GM21529 (cell line): Measurements from ENCODE around the gene PTPMT1.
A peak's percentile ranks its signal among the peaks of the same experiment; 100 is the strongest.
"Not testable (repeated sequence)": the region's sequence is repeated elsewhere in the genome, so short reads cannot be mapped to it uniquely, and the experiment has no call there.

Source experiments
- ATAC-seq: cut with Tn5 transposase; IDR thresholded peaks from one replicate; pipeline ENCODE4 v1.9.1; 2021; ENCODE audit not compliant: unreplicated experiment

The PTPMT1 gene, protein sequence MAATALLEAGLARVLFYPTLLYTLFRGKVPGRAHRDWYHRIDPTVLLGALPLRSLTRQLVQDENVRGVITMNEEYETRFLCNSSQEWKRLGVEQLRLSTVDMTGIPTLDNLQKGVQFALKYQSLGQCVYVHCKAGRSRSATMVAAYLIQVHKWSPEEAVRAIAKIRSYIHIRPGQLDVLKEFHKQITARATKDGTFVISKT

DNA sequence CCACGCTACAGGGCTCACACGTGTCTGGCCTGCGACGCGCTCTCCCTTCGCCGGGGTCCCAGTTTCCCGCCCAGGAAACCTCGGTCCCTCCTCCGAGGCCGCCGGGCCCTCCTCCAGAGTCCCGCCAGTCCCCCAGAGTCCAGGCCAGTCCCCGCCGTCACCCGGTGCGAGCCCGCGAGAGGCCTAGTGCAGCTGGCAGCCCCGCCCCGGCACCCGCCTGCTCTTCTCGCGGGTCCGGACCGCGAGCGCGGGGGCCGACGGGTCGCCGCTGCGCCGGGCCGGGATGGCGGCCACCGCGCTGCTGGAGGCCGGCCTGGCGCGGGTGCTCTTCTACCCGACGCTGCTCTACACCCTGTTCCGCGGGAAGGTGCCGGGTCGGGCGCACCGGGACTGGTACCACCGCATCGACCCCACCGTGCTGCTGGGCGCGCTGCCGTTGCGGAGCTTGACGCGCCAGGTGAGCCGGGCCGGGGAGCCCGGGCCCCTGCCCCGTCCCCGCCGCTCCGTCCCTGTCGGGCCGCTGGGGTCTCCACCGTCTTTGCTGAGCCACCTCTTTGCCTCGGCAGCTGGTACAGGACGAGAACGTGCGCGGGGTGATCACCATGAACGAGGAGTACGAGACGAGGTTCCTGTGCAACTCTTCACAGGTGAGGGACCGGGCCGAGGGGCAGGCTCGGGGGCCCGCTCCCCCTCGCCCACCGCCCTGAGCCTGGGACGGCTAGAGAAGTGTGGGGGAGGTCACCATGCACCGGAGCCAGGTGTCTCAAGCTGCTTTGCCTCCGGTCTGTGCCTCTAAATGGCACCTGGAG is at the start of gene PTPMT1:
Gene PTPMT1, plus strand, starts transcription at position 260 of the 809 bp plus-strand sequence. Its CDS starts 24 bp downstream, at position 284.
- peak; percentile 89 for ATAC-seq

DNA sequence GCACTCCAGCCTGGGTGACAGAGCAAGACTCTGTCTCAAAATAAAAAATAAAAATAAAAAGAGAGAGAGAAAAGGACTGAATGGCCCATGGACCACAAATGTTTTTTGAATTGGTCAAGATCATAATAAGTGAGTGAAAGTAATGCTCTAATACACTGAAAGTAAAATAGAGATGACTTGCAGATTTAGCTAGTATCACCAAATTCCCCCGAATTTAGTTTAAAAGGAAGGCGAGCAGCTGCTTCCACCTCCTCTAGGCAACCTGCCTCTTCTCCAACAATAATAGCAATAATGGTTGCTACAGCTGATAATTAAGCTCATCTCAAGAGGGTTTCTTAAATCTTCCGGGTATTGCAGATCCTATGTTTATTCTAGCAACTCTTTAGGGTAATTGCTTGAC is 49.2 kb upstream of the PTPMT1 start:
- ATAC-seq = no peak

DNA sequence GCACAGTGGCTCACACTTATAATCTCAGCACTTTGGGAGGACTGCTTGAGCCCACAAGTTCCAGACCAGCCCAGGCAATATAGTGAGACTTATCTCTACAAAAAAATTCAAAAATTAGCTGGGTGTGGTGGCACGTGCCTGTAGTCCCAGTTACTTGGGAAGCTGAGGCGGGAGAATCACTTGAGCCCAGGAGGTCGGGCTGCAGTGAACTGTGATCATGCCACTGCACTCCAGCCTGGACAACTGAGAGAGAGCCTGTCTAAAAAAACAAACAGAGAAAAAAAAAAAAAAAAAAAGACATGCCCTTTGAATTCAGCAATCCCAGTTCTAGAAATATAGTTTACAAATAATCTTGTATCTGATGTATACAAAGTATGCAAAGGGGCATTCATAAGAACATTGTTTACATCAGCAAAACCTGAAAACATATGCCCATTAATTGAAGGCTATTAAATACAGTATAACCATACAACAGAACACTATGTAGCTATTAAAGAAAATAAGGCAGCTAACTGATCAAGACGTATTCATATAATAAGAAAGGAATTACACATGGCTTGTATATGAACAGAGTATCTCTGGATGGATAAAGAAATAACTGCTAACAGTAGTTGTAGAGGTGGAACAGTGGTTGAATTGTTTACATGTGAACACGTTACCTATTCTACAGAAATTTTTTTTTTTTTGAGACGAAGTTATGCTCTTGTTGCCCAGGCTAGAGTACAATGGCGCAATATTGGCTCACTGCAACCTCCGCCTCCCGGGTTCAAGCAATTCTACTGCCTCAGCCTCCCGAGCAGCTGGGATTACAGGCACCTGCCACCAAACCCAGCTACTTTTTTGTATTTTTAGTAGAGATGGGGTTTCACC is 48.2 kb upstream of the PTPMT1 start:
- no peak for ATAC-seq

DNA sequence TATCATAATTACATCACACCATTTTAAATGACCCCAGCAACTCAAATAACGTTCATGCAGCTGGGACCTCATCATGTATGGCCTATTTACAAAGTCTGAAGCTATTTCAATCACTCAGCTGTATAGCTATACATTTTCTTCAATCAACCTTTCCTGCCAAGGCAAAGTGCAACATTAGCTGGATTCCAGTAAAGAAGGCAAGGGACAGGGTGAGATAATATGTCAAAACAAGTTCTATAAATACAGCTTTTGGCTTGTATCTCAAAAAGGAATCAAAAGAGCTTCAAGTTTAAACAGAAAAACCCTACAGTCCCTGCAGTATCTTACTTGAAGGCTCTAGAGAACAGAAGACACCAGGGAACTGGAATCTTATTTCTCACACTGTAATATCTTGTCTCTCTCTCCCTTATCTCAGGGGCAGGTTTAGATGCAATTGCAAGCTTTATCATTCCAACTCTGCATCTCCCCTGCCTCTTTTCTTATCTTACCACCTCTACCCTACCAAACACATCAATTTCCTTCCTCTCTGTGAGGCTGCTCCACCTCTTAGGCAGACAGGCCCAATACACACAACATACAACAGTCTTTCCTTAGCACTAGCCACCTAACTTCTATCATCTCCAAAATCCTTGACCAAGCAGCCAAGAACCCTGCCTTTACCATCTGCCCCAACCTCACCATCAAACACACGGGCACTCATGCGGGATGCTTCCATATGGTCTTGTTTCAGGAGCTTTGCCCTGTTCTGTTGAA is 47.0 kb upstream of the PTPMT1 start:
- no peak for ATAC-seq

DNA sequence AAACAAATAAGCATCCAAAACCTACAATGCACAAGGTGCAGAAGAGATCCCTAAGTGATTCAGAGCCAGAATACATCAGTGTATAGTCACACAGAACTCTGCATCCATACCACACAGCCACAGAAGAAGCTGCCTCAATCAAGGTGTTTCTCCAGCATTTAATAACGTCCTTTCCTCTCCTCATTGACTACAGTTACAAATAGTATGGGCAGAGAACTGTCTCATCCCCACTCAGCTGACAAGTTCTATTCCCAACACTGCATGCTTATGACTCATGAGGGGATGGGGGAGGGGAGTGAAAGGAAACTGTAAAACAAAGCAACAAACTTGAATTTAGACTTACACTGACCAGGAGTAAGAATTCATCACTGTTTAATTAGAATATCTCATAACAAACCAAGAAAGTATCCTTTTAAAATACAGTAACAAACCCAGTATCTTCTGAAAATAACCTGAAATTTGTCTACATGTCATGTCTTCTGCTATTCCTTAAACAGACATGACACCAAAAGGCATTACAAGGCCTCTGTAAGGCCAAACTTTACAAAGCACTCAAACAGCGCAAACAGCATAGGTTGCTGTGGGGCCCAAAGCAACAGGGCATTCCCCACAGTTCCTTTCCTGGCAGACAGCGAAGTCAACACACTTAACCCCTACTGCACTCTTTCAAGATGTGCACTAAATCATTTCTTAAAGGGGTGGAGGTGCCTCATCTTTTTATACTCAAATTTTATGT is 41.7 kb upstream of the PTPMT1 start:
- ATAC-seq = peak; percentile 49

DNA sequence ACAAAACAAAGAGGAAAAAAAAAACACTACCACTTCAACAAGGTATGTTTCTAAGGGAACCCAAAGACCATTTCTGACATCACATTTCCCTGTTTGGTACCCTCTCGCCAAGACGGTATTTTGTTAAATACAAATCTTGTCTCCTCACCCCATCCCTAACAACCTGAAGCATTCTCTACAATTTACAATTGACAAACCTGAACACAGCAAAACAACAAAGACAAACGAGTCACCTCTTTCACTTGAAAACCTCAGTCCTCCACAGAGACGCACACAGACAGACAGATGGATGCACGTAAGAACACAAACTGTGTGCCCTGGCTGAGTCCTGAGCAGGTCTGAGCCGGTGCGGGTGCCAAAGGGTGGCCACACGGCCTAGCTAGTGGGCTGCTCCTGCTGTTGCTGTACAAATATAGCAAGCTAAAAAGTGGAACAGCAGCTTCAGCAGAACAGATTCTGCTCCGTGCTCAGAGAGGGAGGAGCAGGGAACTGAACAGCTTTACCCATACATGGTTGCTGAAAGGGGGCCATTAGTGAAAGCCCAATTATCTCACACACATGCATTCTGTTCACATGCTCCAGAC is 41.0 kb upstream of the PTPMT1 start:
- ATAC-seq = no peak

DNA sequence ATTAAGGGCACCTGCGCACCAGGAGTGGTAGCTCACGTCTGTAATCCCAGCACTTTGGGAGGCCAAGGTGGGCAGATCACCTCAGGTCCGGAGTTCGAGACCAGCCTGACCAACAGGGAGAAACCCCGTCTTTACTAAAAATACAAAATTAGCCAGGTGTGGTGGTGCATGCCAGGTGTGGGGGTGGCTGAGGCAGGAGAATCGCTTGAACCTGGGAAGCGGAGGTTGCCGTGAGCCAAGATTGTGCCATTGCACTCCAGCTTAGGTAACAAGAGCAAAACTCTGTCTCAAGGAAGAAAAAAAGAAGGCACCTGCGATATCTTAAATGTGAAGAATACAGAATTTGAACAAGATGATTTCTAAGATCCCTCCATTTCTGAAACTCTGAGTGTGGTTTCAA is 39.4 kb upstream of the PTPMT1 start:
- not testable (repeated sequence) for ATAC-seq

DNA sequence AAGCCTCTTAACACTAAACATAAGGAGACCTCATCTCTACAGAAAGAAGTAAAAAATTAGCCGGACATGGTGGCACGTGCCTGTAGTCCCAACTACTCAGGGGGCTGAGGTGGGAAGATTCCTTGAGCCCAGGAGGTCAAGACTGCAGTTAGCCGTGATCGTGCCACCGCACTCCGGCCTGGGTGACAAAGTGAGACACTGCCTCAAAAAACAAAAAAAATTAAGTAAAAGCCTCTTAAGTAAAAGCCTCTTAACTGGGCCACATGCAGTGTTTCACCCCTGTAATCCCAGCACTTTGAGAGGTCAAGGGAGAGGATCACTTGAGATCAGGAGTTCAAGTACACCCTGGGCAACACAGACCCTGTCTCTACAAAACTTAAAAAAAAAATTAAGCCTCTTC is 38.2 kb upstream of the PTPMT1 start:
- no peak for ATAC-seq

DNA sequence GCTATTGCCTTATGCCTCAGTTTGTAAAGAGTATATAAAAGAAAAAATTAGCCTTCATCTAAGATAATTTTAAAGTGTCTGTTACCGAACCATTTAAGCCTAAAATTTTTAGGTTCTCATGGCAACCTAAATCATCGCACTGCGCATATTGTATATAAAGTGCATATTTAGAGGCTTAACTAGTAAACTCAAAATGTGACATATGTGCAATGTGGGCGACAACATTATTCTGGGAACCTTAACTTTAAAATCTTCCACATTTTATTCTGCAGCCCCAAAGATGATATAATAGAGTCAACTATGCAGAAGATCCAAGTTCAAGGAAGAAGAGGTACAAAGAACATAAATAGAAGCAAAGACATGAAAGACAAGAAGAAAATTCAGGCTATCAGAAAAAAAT is 35.4 kb upstream of the PTPMT1 start:
- ATAC-seq = no peak

DNA sequence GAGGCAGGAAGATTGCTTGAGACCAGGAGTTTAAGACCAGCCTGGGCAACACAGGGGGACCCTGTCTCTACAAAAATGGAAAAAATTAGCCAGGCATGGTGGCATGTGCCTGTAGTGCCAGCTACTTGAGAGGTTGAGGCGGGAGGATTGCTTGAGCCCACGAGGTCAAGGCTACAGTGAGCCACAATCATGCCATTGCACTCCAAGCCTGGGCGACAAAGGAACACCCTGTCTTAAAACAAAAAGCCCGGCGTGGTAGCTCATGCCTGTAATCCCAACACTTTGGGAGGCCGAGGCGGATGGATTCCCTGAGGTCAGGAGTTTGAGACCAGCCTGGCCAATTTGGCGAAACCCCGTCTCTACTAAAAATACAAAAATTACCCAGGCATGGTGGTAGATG is 34.7 kb upstream of the PTPMT1 start:
- ATAC-seq = not testable (repeated sequence)

DNA sequence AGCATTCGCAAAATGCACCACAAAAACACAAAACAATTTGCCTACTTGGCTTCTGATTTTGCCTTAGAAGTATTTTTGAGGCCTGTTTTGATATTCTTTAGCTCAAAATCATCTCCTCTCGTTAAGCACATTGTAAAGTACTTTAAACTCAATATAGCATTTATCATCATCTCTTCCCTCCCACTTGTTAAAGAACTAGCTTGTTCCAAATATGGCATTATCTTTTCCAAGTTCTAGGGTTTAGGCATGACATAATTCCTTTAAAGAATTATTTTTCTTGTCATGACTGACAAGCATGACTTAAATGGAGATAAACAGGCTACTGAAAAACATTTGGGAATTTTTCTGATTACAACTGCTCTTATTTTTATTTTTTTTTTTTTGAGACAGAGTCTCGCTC is 33.7 kb upstream of the PTPMT1 start:
- ATAC-seq = no peak

DNA sequence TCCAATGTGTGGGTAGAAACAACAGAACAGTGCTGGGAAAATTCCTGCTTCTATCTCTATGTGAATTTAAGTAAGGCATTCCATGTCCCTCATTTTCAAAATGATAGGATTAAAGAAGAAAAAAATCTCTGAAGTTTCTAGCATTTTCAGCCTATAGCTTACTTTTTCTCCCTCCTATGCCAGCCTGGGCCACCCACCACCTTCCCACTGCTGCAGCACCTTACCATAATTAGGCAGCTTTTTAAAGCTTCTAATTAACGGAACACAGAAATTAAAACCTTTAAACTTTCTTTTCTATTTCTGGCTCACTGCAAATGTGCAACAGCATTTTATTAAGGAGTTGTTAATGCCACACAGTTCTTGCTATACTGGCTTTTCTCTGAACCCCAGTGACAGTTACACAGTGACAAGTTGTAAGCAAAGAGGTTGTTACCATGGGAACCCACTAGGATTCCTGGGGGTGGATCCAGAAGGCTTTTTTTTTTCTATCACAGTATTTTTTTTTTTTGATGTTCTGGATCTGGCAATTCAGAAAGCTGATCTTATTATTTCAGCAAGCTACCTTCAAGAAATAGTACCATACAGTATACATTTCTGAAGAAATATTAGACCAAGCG is 32.7 kb upstream of the PTPMT1 start:
- ATAC-seq = no peak

DNA sequence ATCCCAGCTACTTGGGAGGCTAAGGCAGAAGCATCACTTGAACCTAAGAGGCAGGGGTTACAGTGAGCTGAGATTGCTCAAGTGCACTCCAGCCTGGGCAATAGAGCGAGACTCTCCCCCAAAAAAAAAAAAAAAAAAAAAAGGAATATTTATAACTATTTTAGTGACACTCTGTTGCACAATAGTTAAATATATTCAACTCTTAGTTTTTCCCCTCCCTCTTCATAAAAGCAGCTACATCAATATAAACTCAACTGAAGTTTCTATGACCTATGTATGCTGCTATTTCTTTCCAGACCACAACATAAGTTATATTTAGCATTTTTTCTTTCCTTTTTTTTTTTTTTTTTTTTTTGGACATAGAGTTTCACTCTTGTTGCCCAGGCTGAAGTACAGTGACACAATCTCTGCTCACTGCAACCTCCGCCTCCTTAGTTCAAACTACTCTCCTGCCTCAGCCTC is 31.7 kb upstream of the PTPMT1 start:
- ATAC-seq = no peak

DNA sequence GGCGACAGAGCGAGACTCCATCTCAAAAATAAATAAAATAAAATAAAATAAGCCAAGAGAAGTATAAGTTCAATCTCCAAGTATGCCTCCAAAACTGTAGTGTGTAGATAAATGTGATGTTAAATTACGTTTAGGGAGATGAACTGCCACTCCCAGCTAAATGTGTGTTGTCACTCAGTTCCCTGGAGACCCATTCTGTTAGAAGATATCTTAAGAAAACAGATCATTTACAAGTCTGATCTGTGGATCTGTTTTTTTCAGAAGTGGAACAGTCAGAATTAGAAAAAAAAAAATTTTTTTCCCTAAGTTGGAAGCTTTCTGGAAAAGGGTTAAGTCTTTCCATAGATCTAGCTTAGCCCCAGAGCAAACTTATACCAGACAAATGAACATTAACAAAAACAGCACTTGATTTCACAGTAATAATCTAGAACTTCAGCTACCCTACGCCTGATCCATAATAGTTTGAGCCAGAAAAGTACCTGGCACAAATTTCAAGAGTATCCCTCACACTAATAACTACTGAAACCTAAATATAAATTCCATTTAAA is 30.6 kb upstream of the PTPMT1 start:
- no peak for ATAC-seq

DNA sequence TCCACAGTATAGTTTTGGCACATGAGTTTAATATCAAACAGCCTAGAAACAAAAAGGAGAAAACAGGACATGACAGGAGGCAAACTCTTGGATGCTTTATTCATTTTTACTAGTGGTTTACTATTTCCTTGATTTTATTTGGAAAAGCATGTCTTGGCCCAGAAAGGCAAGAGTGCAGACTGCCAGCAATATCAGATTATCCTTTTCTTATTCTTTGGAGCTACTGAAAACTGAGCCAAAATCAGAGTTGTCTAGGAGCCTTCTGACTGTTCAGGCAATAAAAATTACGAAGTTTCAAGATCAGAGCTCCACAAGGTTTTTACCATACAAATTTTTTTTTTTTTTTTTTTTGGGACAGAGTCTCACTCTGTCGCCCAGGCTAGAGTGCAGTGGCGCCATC is 28.5 kb upstream of the PTPMT1 start:
- no peak for ATAC-seq

DNA sequence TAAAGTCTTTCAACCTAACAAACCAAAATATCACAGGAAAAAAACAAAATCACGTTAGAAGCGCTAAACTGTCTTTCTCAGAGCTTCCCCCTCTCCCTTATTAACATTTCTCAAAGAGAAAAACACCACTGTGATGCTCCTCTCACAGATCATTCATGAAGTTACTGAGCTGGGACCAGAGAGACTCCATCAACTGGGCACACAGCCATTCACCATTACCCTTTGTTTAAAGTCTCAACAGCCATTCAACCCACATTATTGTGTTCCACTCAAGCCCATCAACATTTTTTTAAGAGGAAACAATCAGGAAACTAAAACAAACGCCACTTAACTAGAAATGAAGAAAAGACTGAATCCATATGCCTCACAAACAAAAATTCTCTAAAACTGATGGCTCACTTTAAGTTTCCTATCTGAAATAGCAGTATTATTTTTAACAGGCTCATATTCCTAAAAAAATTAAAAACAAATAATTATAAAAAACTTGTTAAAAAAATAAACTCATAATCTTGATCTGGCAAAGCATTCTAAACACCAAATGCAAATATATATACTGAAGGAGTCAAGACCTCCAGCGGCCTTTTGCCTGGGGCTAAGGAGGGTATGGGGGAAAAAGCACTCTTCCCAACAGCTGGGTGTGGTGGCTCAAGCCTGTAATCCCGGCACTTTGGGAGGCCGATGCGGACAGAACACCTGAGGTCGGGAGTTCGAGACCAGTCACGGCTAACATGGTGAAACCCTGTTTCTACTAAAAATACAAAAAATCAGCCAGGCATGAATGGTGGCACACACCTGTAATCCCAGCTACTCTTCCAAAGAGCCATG is 26.4 kb upstream of the PTPMT1 start:
- ATAC-seq = no peak

DNA sequence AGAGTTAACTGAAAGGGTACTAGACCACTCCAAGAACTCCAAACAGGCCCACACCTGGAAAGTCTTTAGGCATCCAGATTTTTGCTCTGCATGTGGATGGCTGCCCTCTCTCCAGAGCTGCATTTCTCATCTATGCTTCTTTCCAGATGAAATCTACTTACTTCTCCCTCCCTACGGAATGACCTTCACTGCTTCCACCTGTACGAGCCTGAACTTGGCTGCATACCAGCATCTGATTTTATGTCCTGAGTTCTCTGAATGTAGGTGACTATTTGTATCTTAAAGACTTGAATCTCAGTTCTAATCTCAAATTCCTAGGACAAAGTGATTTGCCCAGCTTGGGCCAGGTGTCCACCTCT is 25.7 kb upstream of the PTPMT1 start:
- ATAC-seq = no peak

DNA sequence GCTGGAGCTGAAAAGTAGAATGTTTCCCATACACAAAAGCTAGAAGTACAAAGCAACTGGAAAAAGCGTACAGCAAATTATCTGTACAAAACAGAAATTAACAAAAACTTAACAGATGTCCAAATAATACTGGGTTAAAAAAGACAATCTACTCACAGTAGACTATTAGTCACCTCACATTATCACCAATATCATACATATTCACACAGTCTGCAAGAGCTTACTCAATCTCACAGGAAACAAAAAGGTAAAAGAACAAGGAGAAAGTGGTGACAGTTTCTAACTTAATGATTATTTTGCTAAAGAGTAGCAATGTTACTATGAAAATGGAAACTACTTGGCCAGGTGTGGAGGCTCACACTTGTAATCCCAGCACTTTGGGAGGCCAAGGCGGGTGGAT is 24.3 kb upstream of the PTPMT1 start:
- ATAC-seq = no peak
